ENCODE measurements around the gene WRNIP1. TPM values are rescaled to one million over a fixed set of nuclear protein-coding genes. Genes with fewer than 3 reads are reported as not detected.

WRNIP1 gene
- total RNA-seq, 4 donors from 2014 or later: 34.1 to 50.5 (median 41.7) TPM

DNA sequence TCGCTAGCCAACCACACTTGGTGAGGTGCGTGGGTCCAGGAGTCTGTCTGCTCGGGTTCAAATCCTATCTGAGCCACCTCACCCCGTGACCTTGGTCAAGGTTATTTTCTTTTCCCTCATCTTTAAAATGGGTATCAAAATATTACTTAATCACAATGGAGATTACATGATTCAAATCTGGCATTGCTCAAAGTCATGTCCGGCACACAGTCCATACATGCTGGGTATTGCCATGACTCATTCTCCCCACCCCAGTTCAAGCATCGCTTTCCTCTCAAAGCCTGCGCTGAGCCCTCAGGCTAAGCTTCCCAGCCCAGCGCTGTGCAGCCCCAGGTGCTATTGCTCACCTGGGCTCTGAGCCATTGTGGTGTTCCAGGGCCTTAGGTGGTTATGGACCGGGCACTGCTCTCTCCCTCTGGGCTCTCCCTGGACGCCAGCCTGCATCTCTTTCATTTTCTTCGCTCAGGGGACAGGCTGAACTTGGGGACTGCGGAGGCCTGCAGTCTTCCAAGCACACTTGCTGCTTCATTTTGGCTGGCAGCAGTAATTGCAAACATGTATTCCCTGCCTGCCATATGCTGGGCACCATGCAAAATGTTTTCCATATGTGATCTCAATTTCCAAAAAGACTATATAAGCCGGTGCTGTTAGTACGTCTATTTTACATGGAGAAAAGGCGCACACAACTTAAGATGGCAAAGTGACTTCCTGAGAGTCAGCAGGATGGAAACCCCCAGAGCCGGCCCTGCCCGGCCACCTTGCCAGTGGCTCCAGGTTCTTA is 27.3 kb downstream of the WRNIP1 start:
- intact Hi-C loops (cut with DNase I; ENCODE audit: low total_unique reads): no loop called here
- H3K27me3 ChIP-seq: no peaks in the 10 kb centered on the region
- TF ChIP-seq, protein P1, sequence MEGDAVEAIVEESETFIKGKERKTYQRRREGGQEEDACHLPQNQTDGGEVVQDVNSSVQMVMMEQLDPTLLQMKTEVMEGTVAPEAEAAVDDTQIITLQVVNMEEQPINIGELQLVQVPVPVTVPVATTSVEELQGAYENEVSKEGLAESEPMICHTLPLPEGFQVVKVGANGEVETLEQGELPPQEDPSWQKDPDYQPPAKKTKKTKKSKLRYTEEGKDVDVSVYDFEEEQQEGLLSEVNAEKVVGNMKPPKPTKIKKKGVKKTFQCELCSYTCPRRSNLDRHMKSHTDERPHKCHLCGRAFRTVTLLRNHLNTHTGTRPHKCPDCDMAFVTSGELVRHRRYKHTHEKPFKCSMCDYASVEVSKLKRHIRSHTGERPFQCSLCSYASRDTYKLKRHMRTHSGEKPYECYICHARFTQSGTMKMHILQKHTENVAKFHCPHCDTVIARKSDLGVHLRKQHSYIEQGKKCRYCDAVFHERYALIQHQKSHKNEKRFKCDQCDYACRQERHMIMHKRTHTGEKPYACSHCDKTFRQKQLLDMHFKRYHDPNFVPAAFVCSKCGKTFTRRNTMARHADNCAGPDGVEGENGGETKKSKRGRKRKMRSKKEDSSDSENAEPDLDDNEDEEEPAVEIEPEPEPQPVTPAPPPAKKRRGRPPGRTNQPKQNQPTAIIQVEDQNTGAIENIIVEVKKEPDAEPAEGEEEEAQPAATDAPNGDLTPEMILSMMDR (IDR thresholded peaks at IDR 0.05): no peak
- TF ChIP-seq POLR2A (IDR thresholded peaks at IDR 0.05): no peak
- DNase-seq: no peak
- H3K4me3 ChIP-seq: no peak overlapping the region
- H3K9me3 ChIP-seq: no peaks in the 10 kb centered on the region
- H3K27ac ChIP-seq: peak overlapping the region; percentile 38 to 85
- no peaks in the 10 kb centered on the region for H3K4me1 ChIP-seq
- H3K36me3 ChIP-seq: no peaks in the 10 kb centered on the region

DNA sequence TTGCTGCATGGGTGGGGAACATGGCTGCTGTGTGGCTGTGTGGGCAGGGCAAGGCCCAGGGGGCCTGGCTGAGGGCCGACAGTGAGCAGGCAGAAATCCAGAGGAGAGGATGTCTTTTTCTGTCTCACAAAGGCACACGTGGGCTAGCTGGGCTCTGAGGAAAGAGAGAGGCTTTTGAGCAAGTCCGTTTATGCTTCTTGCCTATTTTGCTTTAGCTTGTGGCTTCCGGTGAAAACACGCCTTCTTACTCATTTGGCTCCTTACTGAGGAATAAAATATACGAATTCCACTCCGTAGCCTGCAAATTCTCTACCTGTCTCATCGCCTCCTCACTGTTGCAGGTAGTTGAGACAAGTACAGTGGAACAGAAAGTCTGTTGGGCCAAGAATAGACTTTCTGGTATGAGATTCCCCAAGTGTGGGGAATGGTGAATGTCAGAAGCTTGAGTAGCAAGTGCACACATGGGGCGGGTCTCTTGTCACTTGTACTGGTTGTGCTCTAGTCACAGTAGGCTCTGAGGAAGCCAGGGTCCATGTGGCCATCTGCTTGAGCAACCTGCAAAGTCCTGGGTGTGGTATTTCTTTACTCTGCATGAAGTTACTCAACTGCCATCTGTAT is 28.4 kb downstream of the WRNIP1 start:
- Histone ChIP-seq H3K27ac (no peak overlapping the region), H3K4me1 (no peaks in the 10 kb centered on the region), H3K4me3 (no peak overlapping the region), H3K27me3 (no peaks in the 10 kb centered on the region), H3K36me3 (no peaks in the 10 kb centered on the region), H3K9me3 (no peaks in the 10 kb centered on the region)
- DNase-seq: no peak
- intact Hi-C loops (cut with DNase I; ENCODE audit: low total_unique reads): no loop called here
- TF ChIP-seq, protein P1 (IDR thresholded peaks at IDR 0.05): no peak
- no peak for TF ChIP-seq POLR2A (IDR thresholded peaks at IDR 0.05)

DNA sequence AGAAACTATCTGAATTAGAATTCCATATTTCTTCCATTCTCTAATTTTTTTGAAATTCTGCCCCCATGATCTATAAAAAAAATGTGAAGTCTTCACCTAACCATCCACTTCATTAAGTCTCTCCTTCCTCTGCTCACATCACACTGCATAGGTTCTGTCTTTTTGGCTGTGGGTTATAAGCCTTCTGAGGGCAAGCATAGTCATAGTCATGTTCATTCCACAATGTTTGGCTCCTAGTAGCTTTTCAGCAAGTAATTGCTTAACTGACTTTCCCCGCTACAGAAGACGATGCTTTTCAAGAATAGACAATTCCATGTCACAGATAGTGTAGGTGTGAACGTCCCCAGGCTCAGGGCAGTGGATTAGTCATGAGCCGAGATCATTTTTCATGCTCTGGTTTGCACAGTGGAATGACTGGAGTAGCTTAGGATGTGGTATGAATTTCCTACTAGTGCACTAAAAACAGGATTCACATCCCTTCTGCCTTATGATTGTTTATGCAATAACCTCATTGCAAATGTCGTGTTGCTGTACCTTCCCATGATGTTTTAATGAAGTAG is 29.1 kb downstream of the WRNIP1 start:
- no peak for DNase-seq
- no peak overlapping the region for H3K27ac ChIP-seq
- TF ChIP-seq POLR2A (IDR thresholded peaks at IDR 0.05): no peak
- TF ChIP-seq, protein P1 (IDR thresholded peaks at IDR 0.05): no peak
- H3K27me3 ChIP-seq: no peaks in the 10 kb centered on the region
- no peak overlapping the region for H3K4me3 ChIP-seq
- intact Hi-C loops (cut with DNase I; ENCODE audit: low total_unique reads): no loop called here
- H3K9me3 ChIP-seq: no peaks in the 10 kb centered on the region
- no peaks in the 10 kb centered on the region for H3K36me3 ChIP-seq
- no peaks in the 10 kb centered on the region for H3K4me1 ChIP-seq

DNA sequence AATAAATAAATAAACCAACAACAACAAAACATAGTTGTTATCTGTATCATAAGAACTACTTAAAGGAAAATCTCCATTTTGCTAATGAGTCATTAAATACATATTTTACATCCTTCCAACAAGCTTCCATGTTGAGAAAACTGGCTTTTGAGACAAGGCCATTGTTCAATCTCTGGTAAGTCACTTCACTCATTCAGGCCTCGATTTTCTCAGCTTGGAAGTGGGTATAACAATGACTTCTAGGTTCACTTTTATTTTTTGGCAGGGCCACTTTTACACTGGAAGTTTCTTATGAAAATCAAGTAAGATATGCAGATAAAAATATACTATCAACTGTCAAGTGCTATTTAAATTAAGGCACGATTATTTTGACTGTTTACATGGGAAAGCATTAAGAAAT is 30.0 kb downstream of the WRNIP1 start:
- Histone ChIP-seq H3K9me3 (no peaks in the 10 kb centered on the region), H3K27ac (no peak overlapping the region), H3K27me3 (no peaks in the 10 kb centered on the region), H3K4me3 (no peak overlapping the region), H3K4me1 (no peaks in the 10 kb centered on the region), H3K36me3 (no peaks in the 10 kb centered on the region)
- intact Hi-C loops (cut with DNase I; ENCODE audit: low total_unique reads): no loop called here
- DNase-seq: no peak
- no peak for TF ChIP-seq POLR2A (IDR thresholded peaks at IDR 0.05)
- TF ChIP-seq, protein P1 (IDR thresholded peaks at IDR 0.05): no peak

DNA sequence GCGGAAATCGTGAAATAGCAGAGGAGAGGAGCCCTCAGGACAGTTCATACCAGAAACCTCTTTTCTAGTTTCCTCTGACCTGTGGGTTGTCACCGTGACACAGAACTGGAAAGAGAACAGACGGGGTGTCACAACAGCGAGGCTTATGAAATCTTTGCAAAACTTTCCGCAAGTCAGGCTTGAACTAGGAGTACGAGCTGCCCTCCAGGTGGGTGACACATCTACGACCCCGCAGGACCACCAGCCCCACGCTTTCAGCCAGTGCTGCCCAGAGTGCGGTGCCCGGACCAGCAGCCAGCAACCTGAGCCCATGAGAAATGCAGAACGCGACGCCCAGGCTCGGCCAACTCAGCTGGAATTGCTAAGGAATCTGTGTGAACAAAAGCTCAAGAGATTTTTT is 30.8 kb downstream of the WRNIP1 start:
- DNase-seq: no peak
- H3K4me3 ChIP-seq: no peak overlapping the region
- no peaks in the 10 kb centered on the region for H3K9me3 ChIP-seq
- H3K4me1 ChIP-seq: no peaks in the 10 kb centered on the region
- H3K36me3 ChIP-seq: no peaks in the 10 kb centered on the region
- H3K27ac ChIP-seq: no peak overlapping the region
- no peaks in the 10 kb centered on the region for H3K27me3 ChIP-seq
- intact Hi-C loops (cut with DNase I; ENCODE audit: low total_unique reads): no loop called here
- TF ChIP-seq, protein P1 (IDR thresholded peaks at IDR 0.05): no peak
- no peak for TF ChIP-seq POLR2A (IDR thresholded peaks at IDR 0.05)

Measured in uterus (tissue), 4 donors.